Measurements from ENCODE around the gene GAMT.
A peak's percentile ranks its signal among the peaks of the same experiment; 100 is the strongest.

Gene GAMT

GRCh38 chr19:1417145-1417544, 15.8 kb upstream of the GAMT start:
- Histone ChIP-seq H3K9me3 (replicated peaks; ENCODE audit: insufficient read depth, low read length) (no peaks in the 10 kb centered on the region), H3K27ac (ENCODE audit: low read length) (no peak overlapping the region), H3K4me2 (ENCODE audit: low read depth, low read length) (no peak overlapping the region), H3K79me2 (ENCODE audit: low read length) (peaks cover 99% of the 10 kb centered on the region), H3F3A (ENCODE audit: insufficient read depth, low read length) (peaks cover 21% of the 10 kb centered on the region), H2AFZ (ENCODE audit: low read length) (no peak overlapping the region), H3K4me1 (ENCODE audit: low read length) (peaks cover 17% of the 10 kb centered on the region), H3K36me3 (replicated peaks; ENCODE audit: insufficient read depth, low read length) (peaks cover 37% of the 10 kb centered on the region), H3K27me3 (replicated peaks; ENCODE audit: insufficient read depth, low read length) (no peaks in the 10 kb centered on the region), H3K9me2 (replicated peaks; ENCODE audit: insufficient read depth, low read length) (no peaks in the 10 kb centered on the region), H3K4me3 (ENCODE audit: low read length) (no peak overlapping the region), H3K9ac (ENCODE audit: low read length) (no peak overlapping the region), H4K20me1 (ENCODE audit: insufficient read depth, low read length) (peaks cover 69% of the 10 kb centered on the region)
- TF ChIP-seq EZH2phosphoT487 (IDR thresholded peaks at IDR 0.05; ENCODE audit: low read length) (no peak), CTCF (IDR thresholded peaks at IDR 0.05; ENCODE audit: low read length) (no peak)
- DNase-seq: no peak

GRCh38 chr19:1416014-1416841, 14.9 kb upstream of the GAMT start:
- Histone ChIP-seq H3F3A (ENCODE audit: insufficient read depth, low read length) (peaks cover 21% of the 10 kb centered on the region), H3K36me3 (replicated peaks; ENCODE audit: insufficient read depth, low read length) (peaks cover 31% of the 10 kb centered on the region), H3K9me3 (replicated peaks; ENCODE audit: insufficient read depth, low read length) (no peaks in the 10 kb centered on the region), H3K4me1 (ENCODE audit: low read length) (peaks cover 27% of the 10 kb centered on the region), H2AFZ (ENCODE audit: low read length) (no peak overlapping the region), H3K27me3 (replicated peaks; ENCODE audit: insufficient read depth, low read length) (no peaks in the 10 kb centered on the region), H3K79me2 (ENCODE audit: low read length) (peaks cover 99% of the 10 kb centered on the region), H3K9me2 (replicated peaks; ENCODE audit: insufficient read depth, low read length) (no peaks in the 10 kb centered on the region), H3K4me3 (ENCODE audit: low read length) (no peak overlapping the region), H3K27ac (ENCODE audit: low read length) (no peak overlapping the region), H3K4me2 (ENCODE audit: low read depth, low read length) (no peak overlapping the region), H3K9ac (ENCODE audit: low read length) (no peak overlapping the region), H4K20me1 (ENCODE audit: insufficient read depth, low read length) (peaks cover 77% of the 10 kb centered on the region)
- no peak for DNase-seq
- TF ChIP-seq EZH2phosphoT487 (IDR thresholded peaks at IDR 0.05; ENCODE audit: low read length): no peak
- no peak for TF ChIP-seq EZH2 (optimal IDR thresholded peaks at IDR 0.05; ENCODE audit: low read depth, low read length)
- TF ChIP-seq CTCF (IDR thresholded peaks at IDR 0.05; ENCODE audit: low read length): no peak

GRCh38 chr19:1412995-1413800, 11.9 kb upstream of the GAMT start:
- H3K27ac ChIP-seq (ENCODE audit: low read length): peak overlapping the region; percentile 43; the same call in 1 of the 2 replicates
- peak overlapping the region; percentile 19; the same call in 1 of the 2 replicates for H3K4me2 ChIP-seq (ENCODE audit: low read depth, low read length)
- H3K9me2 ChIP-seq (replicated peaks; ENCODE audit: insufficient read depth, low read length): no peaks in the 10 kb centered on the region
- H3K36me3 ChIP-seq (replicated peaks; ENCODE audit: insufficient read depth, low read length): peaks cover 22% of the 10 kb centered on the region; the same call in 1 of the 2 replicates
- peak; percentile 64 for DNase-seq
- H3F3A ChIP-seq (ENCODE audit: insufficient read depth, low read length): peaks cover 25% of the 10 kb centered on the region
- peaks cover 99% of the 10 kb centered on the region for H3K79me2 ChIP-seq (ENCODE audit: low read length)
- H2AFZ ChIP-seq (ENCODE audit: low read length): no peak overlapping the region
- H3K27me3 ChIP-seq (replicated peaks; ENCODE audit: insufficient read depth, low read length): no peaks in the 10 kb centered on the region
- H4K20me1 ChIP-seq (ENCODE audit: insufficient read depth, low read length): peaks cover 91% of the 10 kb centered on the region
- no peaks in the 10 kb centered on the region for H3K9me3 ChIP-seq (replicated peaks; ENCODE audit: insufficient read depth, low read length)
- H3K4me1 ChIP-seq (ENCODE audit: low read length): peaks cover 49% of the 10 kb centered on the region
- H3K4me3 ChIP-seq (ENCODE audit: low read length): no peak overlapping the region
- TF ChIP-seq EZH2 (optimal IDR thresholded peaks at IDR 0.05; ENCODE audit: low read depth, low read length) (no peak), EZH2phosphoT487 (IDR thresholded peaks at IDR 0.05; ENCODE audit: low read length) (no peak), CTCF (IDR thresholded peaks at IDR 0.05; ENCODE audit: low read length) (no peak)
- H3K9ac ChIP-seq (ENCODE audit: low read length): no peak overlapping the region

All from MM.1S (cell line).